HCT116 (cell line): ENCODE results near the gene PHACTR1. TPM values are rescaled to one million over a fixed set of nuclear protein-coding genes. Genes with fewer than 3 reads are reported as not detected.

Source experiments
- ATAC-seq: fragments of 200-7000 bp; cut with Tn5 transposase; 2 replicates; pipeline ENCODE4 v1.9.1; 2020; ENCODE audit warnings: mild to moderate bottlenecking, moderate library complexity
- BruUV-seq: library from RNA; stranded (reverse); fragments of 400-500 nt; replicated peaks from 2 replicates; lab custom pipeline; 2021; lab: Mats Ljungman, UMichigan
- CTCF ChIA-PET: fragments of 300-600 bp; sonication (Branson Sonifier 250); formaldehyde crosslinking; loops from one replicate; lab custom pipeline; 2021; ENCODE audit warnings: antibody characterized with exemption; lab: Charles Lee
- POLR2A ChIA-PET: fragments of 300-600, 350-600 bp; sonication (Branson Sonifier 250); formaldehyde crosslinking; loops from one replicate; lab custom pipeline; 2021; ENCODE audit warnings: antibody characterized with exemption; lab: Charles Lee
- RAD21 ChIA-PET, 2 experiments: fragments of 300-600 bp; sonication (Branson Sonifier 250); formaldehyde crosslinking; loops; one replicate each; lab custom pipeline; 2023; ENCODE audit warnings: low total read pairs in 2 of 2; ENCODE audit not compliant: uncharacterized antibody in 2 of 2, unreplicated experiment in 2 of 2, low non-redundant PET in 1 of 2; lab: Charles Lee
- DNase-seq: peaks from one replicate; pipeline ENCODE4 v3.0.0-alpha.2; 2010; ENCODE audit warnings: low read depth, low spot score
- H2AFZ ChIP-seq: fragments of 200-600 bp; shearing (Covaris generic), sonication (generic); 2 replicates; pipeline ENCODE4 v1.6.1; 2017; ENCODE audit warnings: low read depth, mixed run types, mixed read lengths, antibody characterized with exemption, low read length; ENCODE audit not compliant: poor library complexity, severe bottlenecking
- H3K27ac ChIP-seq: 2 replicates; pipeline ENCODE4 v1.5.1; 2012; ENCODE audit warnings: low read depth, low read length
- H3K27me3 ChIP-seq: fragments of 200-600 bp; sonication (generic); 2 replicates; pipeline ENCODE4 v1.6.1; 2016; ENCODE audit warnings: mixed run types, low read length, mixed read lengths; ENCODE audit not compliant: insufficient read depth
- H3K36me3 ChIP-seq, 2 experiments: fragments of 200-500 bp in 1 of 2; fragments of 200-600 bp in 1 of 2; sonication (Bioruptor generic) in 1 of 2; sonication (generic) in 1 of 2; 2 replicates each; pipeline versions ENCODE4 v1.5.1 to v1.6.1; 2014 to 2016; ENCODE audit warnings: low read length in 2 of 2, inconsistent platforms in 1 of 2, mixed read lengths in 1 of 2, mixed run types in 1 of 2; ENCODE audit not compliant: insufficient read depth in 2 of 2, control insufficient read depth in 1 of 2
- H3K4me1 ChIP-seq, 2 experiments: fragments of 200-600 bp in 1 of 2; sonication (generic) in 1 of 2; 2 replicates each; pipeline versions ENCODE4 v1.5.1 to v1.6.1; 2012 to 2017; ENCODE audit warnings: low read length in 2 of 2, inconsistent platforms in 1 of 2, mild to moderate bottlenecking in 1 of 2, mixed read lengths in 1 of 2, mixed run types in 1 of 2, moderate library complexity in 1 of 2; ENCODE audit not compliant: insufficient read depth in 2 of 2, control insufficient read depth in 1 of 2
- H3K4me2 ChIP-seq: fragments of 200-600 bp; sonication (generic); 2 replicates; pipeline ENCODE4 v1.6.1; 2017; ENCODE audit warnings: mixed run types, low read length, mixed read lengths
- H3K4me3 ChIP-seq, 2 experiments: fragments of 200-600 bp in 1 of 2; sonication (generic) in 1 of 2; replicated peaks in 1 of 2; 2 replicates each; pipeline ENCODE4 v1.5.1; 2011 to 2016; ENCODE audit warnings: low read length in 2 of 2, control low read depth in 1 of 2, low read depth in 1 of 2, mild to moderate bottlenecking in 1 of 2, mixed read lengths in 1 of 2, mixed run types in 1 of 2
- H3K79me2 ChIP-seq: fragments of 200-600 bp; sonication (generic); 2 replicates; pipeline ENCODE4 v1.6.1; 2017; ENCODE audit warnings: mild to moderate bottlenecking, mixed run types, low read length, moderate library complexity, mixed read lengths; ENCODE audit not compliant: insufficient read depth
- H3K9ac ChIP-seq: fragments of 200-600 bp; sonication (generic); 2 replicates; pipeline ENCODE4 v1.6.1; 2016; ENCODE audit warnings: low read length, mixed read lengths
- H3K9me2 ChIP-seq: fragments of 200-600 bp; sonication (generic), shearing (Covaris generic); 2 replicates; pipeline ENCODE4 v1.6.1; 2017; ENCODE audit warnings: mixed run types, mild to moderate bottlenecking, moderate library complexity; ENCODE audit not compliant: insufficient read depth
- H3K9me3 ChIP-seq, 2 experiments: fragments of 200-500 bp in 1 of 2; fragments of 200-600 bp in 1 of 2; sonication (Bioruptor generic) in 1 of 2; sonication (generic) in 1 of 2; 2 replicates each; pipeline ENCODE4 v1.6.1; 2014 to 2017; ENCODE audit warnings: low read length in 2 of 2, mixed read lengths in 2 of 2, inconsistent platforms in 1 of 2, low read depth in 1 of 2, mild to moderate bottlenecking in 1 of 2, mixed run types in 1 of 2, moderate library complexity in 1 of 2; ENCODE audit not compliant: control insufficient read depth in 1 of 2, insufficient read depth in 1 of 2
- H4K20me1 ChIP-seq: fragments of 200-600 bp; sonication (generic), shearing (Covaris generic); 2 replicates; pipeline ENCODE4 v1.6.1; 2017; ENCODE audit warnings: mixed run types, mild to moderate bottlenecking, moderate library complexity; ENCODE audit not compliant: insufficient read depth
- ATF3 ChIP-seq: IDR thresholded peaks from 2 replicates; pipeline ENCODE4 v1.6.1; 2012
- CTCF ChIP-seq, 3 experiments: fragments of 200-600 bp in 1 of 3; sonication (generic) in 1 of 3; IDR thresholded peaks in 2 of 3; conservative IDR thresholded peaks in 1 of 3; 2 replicates each; pipeline ENCODE4 v1.5.1; 2012 to 2017; ENCODE audit warnings: low read depth in 2 of 3, low read length in 2 of 3, antibody characterized with exemption in 1 of 3, borderline replicate concordance in 1 of 3, control low read depth in 1 of 3, mild to moderate bottlenecking in 1 of 3, mixed read lengths in 1 of 3, mixed run types in 1 of 3, moderate library complexity in 1 of 3; ENCODE audit not compliant: insufficient read depth in 1 of 3
- EGR1 ChIP-seq: IDR thresholded peaks from 2 replicates; pipeline ENCODE4 v1.6.1; 2012; ENCODE audit warnings: low read depth
- ELF1 ChIP-seq: IDR thresholded peaks from 2 replicates; pipeline ENCODE4 v1.6.1; 2012; ENCODE audit warnings: low read depth, borderline replicate concordance
- FOSL1 ChIP-seq: IDR thresholded peaks from 2 replicates; pipeline ENCODE4 v1.6.1; 2012; ENCODE audit warnings: low read depth
- JUND ChIP-seq: IDR thresholded peaks from 2 replicates; pipeline ENCODE4 v1.6.1; 2012
- POLR2A ChIP-seq: IDR thresholded peaks from 2 replicates; pipeline ENCODE4 v1.7.0; 2011; ENCODE audit warnings: borderline replicate concordance; ENCODE audit not compliant: insufficient read depth, insufficient read length; ENCODE audit errors: extremely low read depth
- POLR2AphosphoS5 ChIP-seq: IDR thresholded peaks from 2 replicates; pipeline ENCODE4 v1.6.1; 2011; ENCODE audit warnings: mild to moderate bottlenecking, low read depth, low read length, moderate library complexity
- RAD21 ChIP-seq: IDR thresholded peaks from 2 replicates; pipeline ENCODE4 v1.6.1; 2012; ENCODE audit warnings: low read depth, mild to moderate bottlenecking
- SIN3A ChIP-seq: IDR thresholded peaks from 2 replicates; pipeline ENCODE4 v1.6.1; 2012; ENCODE audit warnings: low read depth
- SP1 ChIP-seq: IDR thresholded peaks from 2 replicates; pipeline ENCODE4 v1.6.1; 2012; ENCODE audit warnings: low read depth
- SRF ChIP-seq: IDR thresholded peaks from 2 replicates; pipeline ENCODE4 v1.6.1; 2012; ENCODE audit warnings: low read depth
- ZBTB33 ChIP-seq: IDR thresholded peaks from 2 replicates; pipeline ENCODE4 v1.6.1; 2011; ENCODE audit warnings: mild to moderate bottlenecking, low read length, moderate library complexity; ENCODE audit not compliant: insufficient replicate concordance; ENCODE audit errors: extremely low read depth
- ZNF274 ChIP-seq: fragments of 200-500 bp; sonication (Bioruptor generic); IDR thresholded peaks from 2 replicates; pipeline ENCODE4 v1.6.1; 2014; ENCODE audit warnings: mild to moderate bottlenecking, low read depth, low read length, inconsistent platforms
- intact Hi-C: fragments of 100-400 bp; cut with micrococcal nuclease; formaldehyde crosslinking; loops from 2 replicates; pipeline ENCODE4 v1.10.0; 2022
- total RNA-seq: library from RNA; stranded (reverse); gene quantifications from one replicate; pipeline ENCODE4 v1.2.1, GENCODE V29; 2021; ENCODE audit not compliant: unreplicated experiment

Gene PHACTR1
- total RNA-seq, 1 experiment from 2014 or later = 0.17 TPM

- no peak overlapping the region for H2AFZ ChIP-seq
- H3K9me2 ChIP-seq = no peaks in the 10 kb centered on the region
- ChIA-PET POLR2A (no interaction called here), RAD21 (no interaction called here), CTCF (no interaction called here)
- no peak overlapping the region for H3K4me3 ChIP-seq
- no peaks in the 10 kb centered on the region for H4K20me1 ChIP-seq
- no peaks in the 10 kb centered on the region for H3K36me3 ChIP-seq
- H3K4me1 ChIP-seq = no peaks in the 10 kb centered on the region
- H3K4me2 ChIP-seq = no peak overlapping the region
- no peak overlapping the region for H3K9ac ChIP-seq
- ATAC-seq = no peak
- TF ChIP-seq SIN3A = no peak
- H3K27ac ChIP-seq = no peak overlapping the region
- H3K79me2 ChIP-seq = no peaks in the 10 kb centered on the region
- H3K9me3 ChIP-seq = no peaks in the 10 kb centered on the region
- DNase-seq = no peak
- H3K27me3 ChIP-seq = peaks cover 14% of the 10 kb centered on the region; the same call in 1 of the 2 replicates
- no TSS peak for BruUV-seq
- intact Hi-C loops = no loop called here
Measured at GRCh38 chr6:13035606-13036005, 319.0 kb downstream of the PHACTR1 start.

GRCh38 chr6:13038315-13038714 is 321.7 kb downstream of the PHACTR1 start:
- ChIA-PET POLR2A (no interaction called here), RAD21 (no interaction called here), CTCF (no interaction called here)
- Histone ChIP-seq H3K9me3 (no peaks in the 10 kb centered on the region), H3K4me1 (no peaks in the 10 kb centered on the region), H3K27me3 (peaks cover 5% of the 10 kb centered on the region; the same call in 1 of the 2 replicates), H4K20me1 (no peaks in the 10 kb centered on the region), H3K79me2 (no peaks in the 10 kb centered on the region), H3K4me3 (no peak overlapping the region), H2AFZ (no peak overlapping the region), H3K9me2 (no peaks in the 10 kb centered on the region), H3K4me2 (no peak overlapping the region), H3K9ac (no peak overlapping the region), H3K36me3 (no peaks in the 10 kb centered on the region), H3K27ac (no peak overlapping the region)
- DNase-seq (no peak), ATAC-seq (no peak)
- TF ChIP-seq POLR2AphosphoS5 (no peak), RAD21 (no peak), ELF1 (no peak), SRF (no peak), ATF3 (no peak), POLR2A (no peak), CTCF (IDR thresholded peaks at IDR 0.05 in 2 of 3, conservative IDR thresholded peaks at IDR 0.05 in 1 of 3; ENCODE audit: borderline replicate concordance in 1 of 3, insufficient read depth in 1 of 3, low read depth in 2 of 3, low read length in 2 of 3) (no peak), EGR1 (no peak), JUND (no peak), SP1 (no peak), ZBTB33 (no peak), ZNF274 (no peak), SIN3A (no peak), FOSL1 (no peak)
- BruUV-seq = no TSS peak
- intact Hi-C loops = no loop called here
